A549 treated with CORT108297 at 1 μM for 4 hours (cell line): ENCODE data around the gene CHRDL2. TPM values are rescaled to one million over a fixed set of nuclear protein-coding genes. Genes with fewer than 3 reads are reported as not detected.

ENCODE experiments used
- total RNA-seq: library from RNA; stranded (reverse); fragments of 200-300 nt; extraction: Qiagen RNA extraction; gene quantifications from 5 replicates; pipeline ENCODE4 v1.2.3, GENCODE V29; 2022

Gene CHRDL2, protein sequence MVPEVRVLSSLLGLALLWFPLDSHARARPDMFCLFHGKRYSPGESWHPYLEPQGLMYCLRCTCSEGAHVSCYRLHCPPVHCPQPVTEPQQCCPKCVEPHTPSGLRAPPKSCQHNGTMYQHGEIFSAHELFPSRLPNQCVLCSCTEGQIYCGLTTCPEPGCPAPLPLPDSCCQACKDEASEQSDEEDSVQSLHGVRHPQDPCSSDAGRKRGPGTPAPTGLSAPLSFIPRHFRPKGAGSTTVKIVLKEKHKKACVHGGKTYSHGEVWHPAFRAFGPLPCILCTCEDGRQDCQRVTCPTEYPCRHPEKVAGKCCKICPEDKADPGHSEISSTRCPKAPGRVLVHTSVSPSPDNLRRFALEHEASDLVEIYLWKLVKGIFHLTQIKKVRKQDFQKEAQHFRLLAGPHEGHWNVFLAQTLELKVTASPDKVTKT
- total RNA-seq = 3.0 to 5.2 TPM (median 4.0 TPM) in 5 replicates

GRCh38 chr11:74731301-74732094 lies at the start of gene CHRDL2:
TSS of gene CHRDL2 (minus strand) at chr11:74731426. CDS start at chr11:74730888, 538 bp downstream.

DNA sequence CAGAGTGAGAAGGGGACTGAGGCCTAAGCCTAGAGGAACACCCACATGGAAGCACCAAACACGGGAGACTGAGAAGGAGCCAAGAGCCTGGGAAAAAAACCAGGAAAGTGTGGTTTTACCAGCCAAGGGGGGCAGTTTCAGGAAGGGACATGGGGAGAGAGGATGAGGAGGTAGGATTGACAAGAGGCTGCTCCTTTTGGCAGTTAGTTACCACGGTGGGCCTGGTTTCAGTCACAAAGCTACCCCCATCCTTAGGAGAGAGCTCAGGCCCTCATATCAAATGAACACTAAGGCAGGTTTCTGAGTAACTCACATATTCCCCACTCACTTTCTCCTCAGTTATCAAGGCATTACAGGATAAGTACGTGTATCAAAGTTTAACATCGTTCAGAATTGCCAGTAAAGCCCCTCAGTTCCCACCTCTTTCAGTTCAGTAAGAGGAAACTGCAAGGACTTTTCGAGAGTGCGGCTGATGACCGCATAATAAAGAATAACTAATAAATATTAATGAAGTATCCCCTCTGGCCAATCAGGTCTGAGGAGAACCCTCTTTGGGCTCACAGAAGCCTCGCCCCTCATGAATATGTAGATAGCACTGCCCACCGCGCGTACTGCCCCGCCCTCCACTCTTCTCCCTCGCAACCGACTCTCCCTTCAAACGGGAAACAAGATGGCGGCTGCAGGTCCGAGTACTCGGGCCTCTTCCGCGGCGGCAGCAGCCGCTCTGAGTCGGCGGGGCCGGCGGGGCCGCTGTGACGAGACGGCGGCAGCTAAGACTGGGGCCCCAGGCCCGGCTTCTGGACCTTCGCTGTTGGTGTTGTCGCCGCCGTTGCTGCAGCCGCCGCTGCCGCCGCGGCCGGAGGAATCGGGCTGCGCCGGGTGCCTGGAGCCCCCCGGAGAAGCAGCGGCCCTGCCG lies 17.2 kb upstream of the CHRDL2 start, which contains the start of gene RNF169:
Gene RNF169, plus strand, starts transcription at position 639 of the 916 bp plus-strand sequence. Its CDS starts 32 bp downstream, at position 671.

Other genes with a start within 250 kb of the CHRDL2 start
- 1.3 to 3.2 TPM (median 2.5 TPM) in 5 replicates for gene LIPT2, start 237.7 kb downstream of the CHRDL2 start, total RNA-seq
- 14.6 to 19.0 TPM (median 17.7 TPM) in 5 replicates for gene POLD3, start 138.8 kb downstream of the CHRDL2 start, total RNA-seq
- gene RNF169, start 17.4 kb upstream of the CHRDL2 start, total RNA-seq = 3.8 to 6.5 TPM (median 4.8 TPM) in 5 replicates
- gene XRRA1, start 217.7 kb upstream of the CHRDL2 start, total RNA-seq = 4.4 to 5.8 TPM (median 5.3 TPM) in 5 replicates
- 235 to 416 TPM (median 246 TPM) in 5 replicates for gene SPCS2, start 217.8 kb upstream of the CHRDL2 start, total RNA-seq